ENCODE results near the gene MAST3. TPM values are rescaled to one million over a fixed set of nuclear protein-coding genes. Genes with fewer than 3 reads are reported as not detected.

MAST3 gene
- total RNA-seq, 1 experiment from 2014 or later = 10.4 TPM

- Histone ChIP-seq H2BK120ac (ENCODE audit: low read depth, low read length, poor library complexity, severe bottlenecking) (no peak overlapping the region), H3K4me2 (ENCODE audit: insufficient read depth, insufficient read length, low read length) (no peak overlapping the region), H2AFZ (ENCODE audit: low read length) (no peak overlapping the region), H2BK12ac (ENCODE audit: insufficient read length, low read depth, low read length) (no peak overlapping the region), H3K27me3 (ENCODE audit: insufficient read depth, low read length) (no peaks in the 10 kb centered on the region), H4K8ac (replicated peaks; ENCODE audit: insufficient read length, low read depth, low read length) (no peak overlapping the region), H4K5ac (ENCODE audit: insufficient read length, low read depth, low read length) (no peak overlapping the region), H2BK20ac (ENCODE audit: low read depth, low read length, poor library complexity, severe bottlenecking) (no peak overlapping the region), H3K4me1 (ENCODE audit: insufficient read depth, low read length) (no peaks in the 10 kb centered on the region), H3K9ac (ENCODE audit: extremely low read depth, insufficient read length, low read length) (no peak overlapping the region), H2AK5ac (ENCODE audit: insufficient read length, low read length) (no peak overlapping the region), H3K79me2 (ENCODE audit: insufficient read depth, low read length) (no peaks in the 10 kb centered on the region), H3K27ac (ENCODE audit: insufficient read length, low read depth, low read length) (no peak overlapping the region), H4K91ac (ENCODE audit: insufficient read length, low read depth, low read length) (no peak overlapping the region), H3K79me1 (ENCODE audit: insufficient read depth, low read depth, low read length, poor library complexity, severe bottlenecking) (no peaks in the 10 kb centered on the region), H2BK5ac (ENCODE audit: insufficient read length, low read length) (no peak overlapping the region), H3K14ac (ENCODE audit: insufficient read depth, low read length) (no peak overlapping the region), H3K23ac (ENCODE audit: insufficient read length, low read depth, low read length) (no peak overlapping the region), H2BK15ac (ENCODE audit: low read depth, low read length) (no peak overlapping the region), H3K9me3 (ENCODE audit: control insufficient read depth, low read depth, low read length) (no peaks in the 10 kb centered on the region), H3K23me2 (ENCODE audit: insufficient read length, low read depth, low read length, poor library complexity, severe bottlenecking) (no peaks in the 10 kb centered on the region), H3T11ph (ENCODE audit: low read length) (no peak overlapping the region), H4K20me1 (ENCODE audit: control insufficient read depth, insufficient read depth, insufficient read length) (no peaks in the 10 kb centered on the region), H3K18ac (ENCODE audit: insufficient read length, low read depth, low read length) (no peak overlapping the region), H3K56ac (ENCODE audit: insufficient read length, low read depth, low read length) (no peak overlapping the region), H3K4ac (ENCODE audit: low read depth, low read length) (no peak overlapping the region)
- Mint-ChIP-seq H3K4me3 (no peak overlapping the region), H3K27me3 (ENCODE audit: low read depth) (peaks cover 7% of the 10 kb centered on the region), H3K27ac (0 out of 7 replicates have a peak overlapping the region, but pooled peaks of 1 of the 3 experiments have one; percentile 62), H3K36me3 (ENCODE audit: insufficient read depth in 1 of 3, low read depth in 3 of 3) (no peaks in the 10 kb centered on the region), H3K4me1 (peaks cover 0 to 5% of the 10 kb centered on the region in 2 experiments; a peak in 2 of 4 replicates), H3K9me3 (peaks cover 0 to 2% of the 10 kb centered on the region in 2 experiments; a peak in 2 of 5 replicates)
- no peak for DNase-seq
- TF ChIP-seq, protein P1, sequence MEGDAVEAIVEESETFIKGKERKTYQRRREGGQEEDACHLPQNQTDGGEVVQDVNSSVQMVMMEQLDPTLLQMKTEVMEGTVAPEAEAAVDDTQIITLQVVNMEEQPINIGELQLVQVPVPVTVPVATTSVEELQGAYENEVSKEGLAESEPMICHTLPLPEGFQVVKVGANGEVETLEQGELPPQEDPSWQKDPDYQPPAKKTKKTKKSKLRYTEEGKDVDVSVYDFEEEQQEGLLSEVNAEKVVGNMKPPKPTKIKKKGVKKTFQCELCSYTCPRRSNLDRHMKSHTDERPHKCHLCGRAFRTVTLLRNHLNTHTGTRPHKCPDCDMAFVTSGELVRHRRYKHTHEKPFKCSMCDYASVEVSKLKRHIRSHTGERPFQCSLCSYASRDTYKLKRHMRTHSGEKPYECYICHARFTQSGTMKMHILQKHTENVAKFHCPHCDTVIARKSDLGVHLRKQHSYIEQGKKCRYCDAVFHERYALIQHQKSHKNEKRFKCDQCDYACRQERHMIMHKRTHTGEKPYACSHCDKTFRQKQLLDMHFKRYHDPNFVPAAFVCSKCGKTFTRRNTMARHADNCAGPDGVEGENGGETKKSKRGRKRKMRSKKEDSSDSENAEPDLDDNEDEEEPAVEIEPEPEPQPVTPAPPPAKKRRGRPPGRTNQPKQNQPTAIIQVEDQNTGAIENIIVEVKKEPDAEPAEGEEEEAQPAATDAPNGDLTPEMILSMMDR (conservative IDR thresholded peaks at IDR 0.05) = no peak
- no CpG with 5 or more reads among the region's 5 CpGs for WGBS (ENCODE audit: extremely low coverage, insufficient read length, low lambda C conversion rate)
These were observed 29.2 kb upstream of the MAST3 start for GRCh38 chr19:18068395-18068794.

Data from H9 (cell line).